Measurements from ENCODE around the gene ADCY3. TPM values are rescaled to one million over a fixed set of nuclear protein-coding genes. Genes with fewer than 3 reads are reported as not detected.

Gene ADCY3
- total and polyA plus RNA-seq, 9 of the 15 experiments (the other 6 are each of a cell fraction or from before 2014, with no cell fraction given): 1.5 to 54.8 (median 26.3) TPM

GRCh38 chr2:24771061-24771460 lies 149.0 kb downstream of the ADCY3 start (continued):
- TF ChIP-seq MYBL2 (IDR thresholded peaks at IDR 0.05; ENCODE audit: low read depth) (no peak), MYBL2 (CRISPR knock-in tag; IDR thresholded peaks at IDR 0.05; ENCODE audit: borderline replicate concordance) (no peak), KDM2B (CRISPR knock-in tag; IDR thresholded peaks at IDR 0.05) (no peak), POLR3G (IDR thresholded peaks at IDR 0.05; ENCODE audit: extremely low read depth, insufficient read length, insufficient replicate concordance) (no peak), ZNF512 (tag; IDR thresholded peaks at IDR 0.05) (no peak), KLF16 (IDR thresholded peaks at IDR 0.05) (no peak), TAL1 (IDR thresholded peaks at IDR 0.05) (peak; percentile 51; the same call in 1 of the 2 replicates), MXI1 (IDR thresholded peaks at IDR 0.05; ENCODE audit: low read depth, low read length) (no peak), NFYB (IDR thresholded peaks at IDR 0.05; ENCODE audit: extremely low read depth, insufficient read length) (no peak), TEAD2 (tag; IDR thresholded peaks at IDR 0.05) (no peak), ESRRB (CRISPR knock-in tag; IDR thresholded peaks at IDR 0.05; ENCODE audit: borderline replicate concordance) (no peak), THRB (CRISPR knock-in tag; conservative IDR thresholded peaks at IDR 0.05) (no peak), ZNF324 (CRISPR knock-in tag; IDR thresholded peaks at IDR 0.05) (no peak), DPF2 (IDR thresholded peaks at IDR 0.05) (peak; percentile 60; the same call in 1 of the 2 replicates), TEAD4 (IDR thresholded peaks at IDR 0.05; ENCODE audit: low read length) (peak; percentile 32; the same call in 1 of the 2 replicates), TEAD4 (CRISPR knock-in tag; IDR thresholded peaks at IDR 0.05; ENCODE audit: borderline replicate concordance) (no peak), CBFA2T3 (IDR thresholded peaks at IDR 0.05) (peak; percentile 79), HMBOX1 (IDR thresholded peaks at IDR 0.05) (0 out of 2 replicates have a peak, but pooled peaks have one; percentile 16), ZBTB49 (CRISPR knock-in tag; IDR thresholded peaks at IDR 0.05; ENCODE audit: borderline replicate concordance) (no peak), PATZ1 (CRISPR knock-in tag; IDR thresholded peaks at IDR 0.05; ENCODE audit: borderline replicate concordance) (no peak), KDM1A (IDR thresholded peaks at IDR 0.05) (peak; percentile 58 to 67), NR2C1 (IDR thresholded peaks at IDR 0.05) (no peak), NR2C1 (tag; IDR thresholded peaks at IDR 0.05) (peak; percentile 43; the same call in 1 of the 2 replicates), NCOR1 (IDR thresholded peaks at IDR 0.05) (peak; percentile 55)
